NCI-H446 treated with DMSO at 0.1 percent for 48 hours (cell line): ENCODE results near the gene KYAT1.

Experiments
- DNase-seq: peaks from one replicate; lab custom pipeline; 2025; lab: John Stamatoyannopoulos, UW

Gene KYAT1

DNA sequence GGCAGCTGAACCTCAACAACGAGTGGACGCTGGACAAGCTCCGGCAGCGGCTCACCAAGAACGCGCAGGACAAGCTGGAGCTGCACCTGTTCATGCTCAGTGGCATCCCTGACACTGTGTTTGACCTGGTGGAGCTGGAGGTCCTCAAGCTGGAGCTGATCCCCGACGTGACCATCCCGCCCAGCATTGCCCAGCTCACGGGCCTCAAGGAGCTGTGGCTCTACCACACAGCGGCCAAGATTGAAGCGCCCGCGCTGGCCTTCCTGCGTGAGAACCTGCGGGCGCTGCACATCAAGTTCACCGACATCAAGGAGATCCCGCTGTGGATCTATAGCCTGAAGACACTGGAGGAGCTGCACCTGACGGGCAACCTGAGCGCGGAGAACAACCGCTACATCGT is 26.6 kb upstream of the KYAT1 start:
- DNase-seq: no peak

DNA sequence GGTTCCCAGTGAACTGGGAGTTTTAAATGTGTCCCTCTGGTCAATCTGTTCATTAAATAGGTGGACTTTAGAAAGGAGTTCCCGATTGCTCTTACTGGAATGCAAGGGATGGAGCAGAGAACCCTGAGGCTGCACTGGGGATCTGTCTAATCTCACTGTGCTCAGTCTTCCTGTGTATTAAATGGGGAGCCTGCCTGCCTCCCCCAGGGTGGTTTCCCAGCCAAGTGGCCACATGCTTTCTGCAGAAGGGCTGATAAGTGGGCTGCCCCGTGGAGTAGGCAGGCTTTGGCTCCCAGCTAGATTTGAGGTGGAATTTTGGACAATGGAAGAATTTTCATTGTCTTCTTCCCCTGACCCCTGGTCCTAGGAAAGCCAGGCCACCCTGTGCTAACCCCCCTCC is 25.0 kb upstream of the KYAT1 start:
- DNase-seq: no peak

DNA sequence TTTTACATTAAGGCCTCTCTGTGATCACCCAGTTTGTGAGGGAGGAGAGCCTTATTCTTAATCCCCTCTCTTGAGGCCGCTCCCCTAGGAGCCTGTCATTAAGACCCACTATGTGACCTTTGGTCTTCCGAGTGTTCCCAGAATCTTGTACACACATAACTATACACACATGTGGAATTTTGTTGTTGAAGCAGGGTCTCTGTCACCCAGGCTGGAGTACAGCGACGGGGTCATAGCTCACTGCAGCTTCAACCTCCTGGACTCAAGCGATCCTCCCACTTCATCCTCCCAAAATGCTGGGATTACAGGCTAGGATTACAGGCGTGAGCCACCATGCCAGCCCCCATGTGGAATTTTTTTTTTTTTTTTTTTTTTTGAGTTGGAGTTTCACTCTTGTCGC is 24.2 kb upstream of the KYAT1 start:
- DNase-seq: no peak

DNA sequence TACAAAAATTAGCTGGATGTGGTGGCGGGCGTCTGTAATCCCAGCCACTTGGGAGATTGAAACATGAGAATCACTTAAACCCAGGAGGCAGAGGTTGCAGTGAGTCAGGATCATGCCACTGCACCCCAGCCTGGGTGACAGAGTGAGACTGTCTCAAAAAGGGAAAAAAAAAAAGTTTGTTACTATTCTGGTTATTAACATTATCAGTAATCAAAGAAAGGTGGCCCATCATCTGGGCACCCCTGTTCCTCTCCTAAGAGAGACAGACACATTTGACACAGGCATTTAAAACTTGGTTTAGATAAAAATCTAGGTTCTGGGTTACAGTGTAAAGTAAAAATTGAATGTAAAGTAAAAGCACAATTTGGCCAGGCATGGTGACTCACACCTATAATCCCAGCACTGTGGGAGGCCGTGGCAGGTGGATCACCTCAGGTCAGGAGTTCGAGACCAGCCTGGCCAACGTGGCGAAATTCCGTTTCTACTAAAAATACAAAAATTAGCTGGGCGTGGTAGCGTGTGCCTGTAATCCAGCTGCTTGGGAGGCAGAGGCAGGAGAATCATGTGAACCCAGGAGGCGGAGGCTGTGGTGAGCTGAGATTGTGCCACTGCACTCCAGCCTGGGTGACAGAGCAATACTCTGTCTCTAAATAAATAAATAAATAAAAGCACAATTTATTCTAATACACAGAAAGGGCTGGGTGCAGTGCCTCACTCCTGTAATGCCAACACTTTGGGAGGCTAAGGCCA is 22.3 kb upstream of the KYAT1 start:
- no peak for DNase-seq

DNA sequence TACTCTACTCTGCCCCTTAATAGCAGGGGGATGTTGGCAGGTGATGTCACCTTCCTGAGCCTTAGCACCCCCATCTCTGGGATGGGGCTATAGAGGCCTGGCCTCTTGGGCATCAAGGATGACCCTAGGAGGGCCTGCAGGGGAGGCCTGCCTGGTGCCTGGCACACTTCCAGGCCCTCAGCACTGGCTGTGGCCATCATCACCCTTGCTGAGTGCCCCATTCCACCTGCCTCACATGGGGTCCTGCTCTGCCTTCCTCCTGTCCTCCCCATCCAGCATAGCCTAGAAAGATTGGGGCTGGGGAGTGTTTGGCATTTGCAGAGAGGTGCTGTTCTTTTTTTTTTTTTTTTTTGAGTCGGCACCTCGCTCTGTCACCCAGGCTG is 21.3 kb upstream of the KYAT1 start:
- DNase-seq: no peak

DNA sequence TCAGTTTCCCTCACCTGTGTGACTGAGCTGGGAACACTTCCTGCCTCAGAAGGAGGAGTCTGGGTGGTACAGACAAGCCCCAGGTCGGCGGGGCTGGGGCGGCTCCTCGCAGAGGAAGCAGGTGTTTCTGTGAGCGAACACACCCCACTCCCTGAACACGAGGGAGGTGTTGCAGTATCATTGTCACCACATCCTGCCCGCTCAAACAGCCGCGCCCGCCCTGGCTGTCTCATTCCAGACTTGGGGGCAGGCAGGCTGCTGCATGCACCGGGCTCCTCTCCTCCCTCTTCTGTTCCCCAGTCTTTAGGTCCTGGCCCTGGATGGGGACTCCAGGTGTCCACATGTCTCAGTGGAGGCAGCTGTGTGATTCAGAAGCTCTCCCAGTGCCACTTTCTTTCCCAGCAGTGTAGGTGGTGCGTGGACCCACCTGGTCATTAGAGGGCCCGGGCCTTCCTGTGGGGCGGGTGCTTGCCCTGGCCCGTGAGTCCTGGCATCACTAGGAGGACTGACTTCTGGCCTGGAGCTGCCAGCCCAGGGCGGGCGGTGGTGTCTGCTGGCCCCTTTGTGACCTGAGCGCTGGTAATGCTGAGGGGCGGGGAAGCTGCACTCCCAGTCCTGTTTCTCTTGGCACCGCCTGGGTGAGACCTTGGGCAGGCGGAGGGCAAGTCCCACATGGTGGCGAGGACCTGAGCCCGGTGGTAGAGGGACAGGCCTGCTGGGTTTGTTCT is 20.8 kb upstream of the KYAT1 start:
- no peak for DNase-seq

DNA sequence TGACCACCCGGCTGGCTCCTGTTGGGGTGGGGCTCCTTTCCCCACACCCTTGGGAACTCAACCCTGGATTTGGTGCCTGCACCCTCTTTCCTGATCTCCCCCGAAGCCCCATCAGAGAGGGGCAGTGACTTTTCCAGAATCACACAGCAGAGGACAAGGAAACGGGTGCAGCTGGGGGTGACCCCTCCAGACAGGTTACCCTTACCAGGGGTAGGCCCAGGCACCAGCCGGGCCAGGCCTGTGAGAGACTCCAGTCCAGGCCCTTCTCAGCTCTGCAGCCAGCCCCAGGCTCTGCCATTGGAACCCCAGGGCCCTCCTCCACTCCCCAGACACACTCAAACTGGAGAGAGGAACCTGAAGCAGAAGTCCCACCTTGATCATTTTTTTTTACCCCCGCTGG is 20.1 kb upstream of the KYAT1 start:
- DNase-seq: no peak

DNA sequence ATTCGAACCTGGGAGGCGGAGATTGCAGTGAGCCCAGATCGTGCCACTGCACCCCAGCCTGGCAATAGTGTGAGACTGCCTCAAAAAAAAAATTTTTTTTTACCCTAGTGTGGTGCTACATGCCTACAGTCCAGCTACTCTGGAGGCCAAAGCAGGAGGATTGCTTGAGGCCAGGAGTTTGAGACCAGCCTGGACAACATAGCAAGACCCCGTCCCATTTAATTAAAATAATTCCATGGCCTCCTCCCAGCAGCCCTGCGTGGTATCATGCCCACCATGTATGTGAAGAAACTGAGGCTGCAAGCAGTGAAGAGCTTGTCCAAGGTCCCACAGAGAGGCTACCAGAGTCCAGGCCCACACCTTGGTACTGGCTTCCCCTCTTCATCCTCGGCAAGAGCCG is 19.6 kb upstream of the KYAT1 start:
- no peak for DNase-seq

DNA sequence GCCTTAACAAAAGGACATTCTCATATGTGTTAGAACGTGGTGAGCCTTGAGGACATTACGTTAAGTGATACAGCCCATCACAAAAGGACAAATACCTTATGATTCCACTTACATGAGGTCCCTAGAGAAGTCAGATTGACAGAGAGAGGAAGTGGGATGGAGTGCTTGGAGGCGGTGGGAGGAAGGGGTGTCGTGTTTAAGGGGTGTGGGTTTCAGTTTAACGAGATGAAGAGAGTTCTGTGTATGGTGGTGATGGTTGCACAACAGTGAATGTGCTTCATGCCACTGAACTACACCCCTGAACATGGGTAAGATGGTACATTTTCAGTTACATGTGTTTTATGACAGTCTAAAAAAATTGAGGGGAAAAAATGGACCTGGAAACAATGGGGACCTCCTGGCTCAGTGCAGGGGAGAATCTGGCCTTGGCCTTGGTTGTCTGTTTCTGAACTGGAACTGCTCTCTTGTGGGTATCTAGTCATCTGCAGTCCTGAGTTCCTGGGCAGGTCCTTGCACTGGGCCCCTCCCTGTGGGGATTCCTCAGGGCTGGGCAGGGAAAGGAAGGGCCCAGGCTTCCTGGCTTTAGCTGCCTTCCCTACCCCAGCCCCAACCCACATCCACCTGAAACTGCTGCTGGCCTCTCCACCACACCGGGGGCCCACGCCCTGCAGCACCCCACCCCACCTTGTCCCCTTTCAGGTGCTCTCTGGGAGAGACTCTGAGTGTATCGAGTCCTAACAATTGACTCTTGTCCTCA is 18.0 kb upstream of the KYAT1 start:
- no peak for DNase-seq

DNA sequence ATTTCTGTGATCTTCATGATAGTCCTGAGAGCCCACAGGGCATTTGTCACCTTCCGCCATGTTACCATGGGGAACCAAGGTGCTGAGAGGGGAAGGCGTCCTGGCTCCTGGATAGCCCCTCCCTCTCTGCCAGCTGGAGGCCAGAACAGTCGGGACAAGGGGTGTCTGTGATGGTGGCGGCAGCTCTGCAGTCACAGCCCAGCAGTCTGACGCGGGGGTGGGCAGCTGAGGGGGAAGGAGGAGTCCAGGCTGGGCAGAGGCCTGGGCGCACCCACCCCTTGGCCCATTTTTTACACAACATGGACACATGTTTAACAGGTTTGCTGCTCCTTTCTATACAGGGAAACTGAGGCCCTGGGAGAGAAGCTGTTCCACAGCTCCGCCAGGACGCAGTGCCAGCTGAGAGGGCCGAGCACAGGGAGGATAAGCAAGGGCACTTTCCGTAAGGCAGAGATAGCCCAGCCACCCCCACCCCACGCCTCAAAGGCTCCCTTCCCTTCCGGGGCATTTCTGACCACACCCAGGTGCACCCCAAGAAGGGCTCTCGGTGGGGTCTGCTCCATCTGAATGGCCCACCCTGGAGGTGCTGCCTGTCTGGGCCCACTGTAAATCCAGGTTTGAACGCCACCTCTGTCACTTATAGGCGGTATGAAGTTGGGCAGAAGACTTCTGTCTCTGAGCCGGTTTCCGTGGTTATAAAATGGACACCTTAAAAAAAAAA is 17.3 kb upstream of the KYAT1 start:
- no peak for DNase-seq

DNA sequence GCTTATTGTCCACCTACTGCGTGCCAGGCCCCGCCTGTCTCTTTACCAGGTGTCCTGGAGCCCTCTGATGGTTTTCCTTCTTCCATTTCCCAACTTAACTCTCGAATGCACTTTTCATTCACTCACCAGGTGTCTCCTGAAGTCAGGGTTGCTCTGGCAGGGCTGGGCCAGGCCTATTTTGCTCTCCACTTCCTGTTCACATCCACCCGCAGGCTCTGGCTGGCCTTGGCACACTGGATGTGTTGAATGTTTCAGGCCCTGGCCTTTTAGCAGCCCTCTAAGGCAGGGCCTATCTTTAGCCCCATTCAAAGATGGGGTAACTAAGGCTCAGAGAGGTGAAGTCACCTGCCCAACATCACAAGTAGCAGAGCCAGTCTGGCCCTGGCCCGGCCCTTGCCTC is 16.6 kb upstream of the KYAT1 start:
- no peak for DNase-seq

DNA sequence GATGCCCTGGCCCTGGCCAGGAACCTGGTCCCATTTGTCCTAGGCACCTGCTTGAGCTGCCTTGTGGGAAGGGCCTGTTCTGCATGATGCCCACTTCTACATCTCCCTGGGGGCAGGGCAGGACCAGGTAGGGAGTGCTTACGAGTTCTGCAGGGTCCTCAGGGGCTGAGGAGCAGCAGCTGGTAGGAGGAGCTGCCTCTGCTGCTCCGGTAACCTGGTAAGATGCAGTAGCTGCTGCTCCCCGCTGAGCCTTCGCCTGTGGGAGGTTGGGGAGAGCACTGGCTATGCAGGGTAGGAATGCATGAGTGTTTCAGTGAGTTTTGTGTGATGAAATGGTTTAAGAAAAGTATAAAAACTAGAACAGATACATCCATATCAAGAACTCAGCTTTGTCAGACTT is 13.8 kb upstream of the KYAT1 start:
- DNase-seq: no peak

DNA sequence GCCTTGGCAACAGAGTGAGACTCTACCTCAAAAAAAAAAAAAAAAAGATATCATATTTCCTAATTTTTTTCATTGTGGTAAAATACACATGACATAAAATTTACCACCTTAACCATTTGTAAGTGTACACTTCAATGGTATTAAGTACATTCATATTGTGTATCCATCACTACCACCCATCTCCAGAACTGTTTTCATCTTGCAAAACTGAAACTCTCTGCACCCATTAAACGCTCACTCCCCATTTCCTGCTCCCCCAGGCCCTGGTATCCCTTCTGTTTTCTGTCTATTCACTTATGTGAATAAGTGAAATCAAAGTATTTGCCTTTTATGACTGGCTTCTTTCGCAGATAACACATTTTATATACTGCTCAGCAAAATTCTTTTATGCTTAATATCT is 13.0 kb upstream of the KYAT1 start:
- no peak for DNase-seq

DNA sequence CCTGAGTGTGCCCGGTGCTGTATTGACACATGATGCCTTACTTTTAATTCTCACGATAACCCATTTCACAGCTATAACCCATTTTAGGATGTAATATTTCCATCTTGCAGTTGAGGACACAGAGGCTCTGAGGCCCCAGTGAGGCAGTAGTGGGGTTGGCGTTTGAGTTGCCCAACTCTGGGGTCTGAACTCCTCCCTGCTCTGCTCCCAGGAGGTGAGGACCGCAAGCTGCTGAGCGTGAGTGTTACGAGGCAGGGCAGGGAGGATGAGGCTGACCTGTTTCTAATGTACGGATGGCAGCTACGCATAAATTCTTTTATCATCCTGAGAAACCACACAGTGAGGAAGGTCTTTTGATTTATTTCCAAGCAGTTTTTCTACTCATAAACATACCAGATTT is 11.6 kb upstream of the KYAT1 start:
- no peak for DNase-seq

DNA sequence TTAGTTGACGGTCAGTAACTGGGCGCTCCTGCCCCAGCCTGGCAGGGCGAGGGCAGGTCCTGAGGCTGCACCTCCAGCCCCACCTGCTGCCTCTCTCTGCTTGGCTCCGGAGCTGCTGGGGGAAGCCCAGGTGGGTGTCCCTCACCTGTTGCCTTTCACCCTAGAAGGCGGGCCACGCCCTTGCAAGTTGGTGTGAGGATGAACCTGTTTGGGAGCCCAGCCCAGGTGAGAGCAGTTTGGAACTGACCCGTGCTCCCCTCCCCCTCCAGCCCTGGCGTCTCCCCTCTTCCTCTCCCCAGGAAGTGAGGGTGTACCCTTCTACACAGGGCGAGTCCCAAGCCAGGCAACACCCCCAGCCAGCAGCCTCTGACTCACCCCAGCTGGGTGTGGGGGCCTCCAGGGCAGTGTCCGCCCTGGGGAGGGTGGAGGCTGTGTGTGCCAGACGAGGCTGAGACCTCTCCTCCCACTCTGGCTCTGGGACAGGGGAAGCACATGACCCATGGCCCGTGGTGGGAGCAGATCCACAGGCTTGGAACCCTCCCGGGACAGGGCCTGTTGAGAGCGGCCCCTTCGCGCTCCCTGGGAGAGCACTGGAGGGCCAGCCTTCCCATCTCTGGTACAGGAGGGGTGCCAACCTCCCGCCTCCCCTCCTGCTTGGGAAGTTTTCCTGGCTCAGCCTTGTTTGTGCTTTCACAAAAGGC is 10.6 kb upstream of the KYAT1 start:
- DNase-seq: no peak

DNA sequence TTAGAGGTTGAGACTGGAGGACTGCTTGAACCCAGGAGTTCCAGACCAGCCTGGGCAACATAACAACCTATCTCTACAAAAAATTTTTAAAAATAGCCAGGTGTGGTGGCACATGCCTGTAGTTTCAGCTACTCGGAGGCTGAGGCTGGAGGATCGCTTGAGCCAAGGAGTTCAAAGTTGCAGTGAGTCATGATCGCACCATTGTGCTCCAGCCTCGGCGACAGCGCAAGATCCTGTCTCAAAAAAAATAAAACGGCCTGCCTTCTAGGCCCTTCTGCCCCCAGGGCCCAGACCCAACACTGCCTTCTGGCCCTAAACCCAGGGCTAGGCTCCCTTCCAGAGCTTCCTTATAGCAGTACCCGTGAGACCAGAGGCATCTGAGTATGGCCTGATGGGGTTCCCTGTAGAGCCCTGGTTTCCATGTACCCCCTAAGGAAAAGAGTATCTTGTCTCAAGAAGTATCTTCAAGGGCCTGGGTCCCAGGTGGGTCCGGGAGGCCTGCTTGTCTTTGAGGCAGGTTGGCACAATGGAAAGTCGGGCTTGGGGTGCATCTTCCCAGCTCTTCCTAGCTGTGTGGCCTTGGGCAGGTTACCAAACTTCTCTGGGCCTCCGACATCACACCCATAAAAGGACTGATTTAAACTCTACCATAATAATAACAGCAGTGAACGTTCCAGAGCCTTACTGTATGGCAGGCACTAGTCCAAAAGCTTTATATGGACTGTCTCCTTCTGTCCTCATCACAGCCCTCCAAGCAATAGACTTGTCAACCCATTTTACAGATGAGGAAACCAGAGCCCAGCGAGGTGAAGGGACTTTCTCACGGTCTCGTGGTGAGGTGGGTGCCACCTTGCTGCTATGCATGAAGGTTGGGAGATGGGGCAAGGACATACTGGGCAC is 9.8 kb upstream of the KYAT1 start:
- no peak for DNase-seq

DNA sequence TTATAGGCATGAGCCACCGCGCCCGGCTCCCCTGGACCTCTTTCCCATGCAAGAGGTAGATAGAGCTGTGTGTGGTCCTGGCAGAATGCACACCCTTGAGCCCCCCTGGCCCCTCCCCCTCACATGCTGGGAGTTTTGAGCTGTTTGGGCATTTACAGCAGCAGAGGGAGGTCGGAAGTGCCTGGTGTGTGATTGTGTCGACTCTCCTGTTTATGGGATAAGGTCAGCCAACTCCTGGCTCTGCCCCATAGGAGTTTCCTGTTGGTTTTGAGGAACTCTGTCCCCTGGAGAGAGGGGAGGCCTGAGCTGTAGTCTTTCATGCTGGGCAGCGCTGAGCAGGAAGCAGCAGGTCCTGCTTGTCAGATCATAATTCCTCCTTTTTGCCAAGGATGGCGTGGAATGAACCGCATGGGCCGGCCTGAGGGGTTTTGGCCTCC is 6.2 kb upstream of the KYAT1 start:
- no peak for DNase-seq

DNA sequence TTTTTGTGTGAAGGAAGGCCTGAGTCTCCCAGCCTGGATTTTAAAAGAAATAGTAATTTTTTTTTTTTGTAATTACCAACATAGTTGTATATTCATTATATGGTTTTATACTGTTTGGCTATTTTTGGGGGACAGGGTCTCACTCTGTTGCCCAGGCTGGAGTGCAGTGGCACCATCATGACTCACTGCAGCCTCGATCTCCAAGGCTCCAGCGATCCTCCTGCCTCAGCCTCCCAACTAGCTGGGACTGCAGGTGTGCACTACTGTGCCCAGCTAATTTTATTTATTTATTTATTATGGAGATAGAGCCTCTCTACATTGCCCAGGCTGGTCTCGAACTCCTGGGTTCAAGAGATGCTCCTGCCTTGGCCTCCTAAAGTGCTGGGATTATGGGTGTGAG is 5.3 kb upstream of the KYAT1 start:
- DNase-seq: no peak

DNA sequence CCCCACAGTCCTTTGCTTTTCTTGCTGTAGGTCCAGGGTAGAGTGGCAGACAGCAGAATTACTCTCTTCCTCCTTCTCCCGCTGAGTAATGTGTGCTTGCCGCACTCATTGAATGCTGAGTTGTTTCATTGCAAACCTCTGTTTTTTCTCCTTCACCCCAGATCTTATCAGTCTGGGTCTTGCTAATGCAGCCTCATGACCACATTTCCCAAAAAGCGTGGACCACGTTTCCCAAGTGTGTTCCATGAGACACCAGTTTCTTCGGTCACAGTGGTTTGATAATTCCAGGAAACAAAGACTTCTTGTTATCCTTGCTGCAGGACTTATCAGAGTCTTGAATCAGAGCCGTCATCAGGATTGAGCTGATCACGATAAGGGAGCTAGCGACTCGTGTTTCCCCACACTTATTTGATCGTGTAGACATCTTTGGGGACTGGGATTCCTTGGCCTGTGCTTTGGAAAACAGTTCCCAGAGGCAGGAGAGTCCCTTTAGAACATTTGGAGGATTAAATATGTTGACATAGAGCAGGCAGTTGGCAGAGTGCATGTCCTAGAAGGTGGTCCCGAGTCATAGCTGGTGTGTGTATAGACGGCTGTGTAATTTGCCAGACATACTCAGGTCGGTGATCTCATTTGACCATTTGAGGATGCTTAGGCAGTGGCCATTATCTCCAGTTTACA is 4.6 kb upstream of the KYAT1 start:
- DNase-seq: no peak

DNA sequence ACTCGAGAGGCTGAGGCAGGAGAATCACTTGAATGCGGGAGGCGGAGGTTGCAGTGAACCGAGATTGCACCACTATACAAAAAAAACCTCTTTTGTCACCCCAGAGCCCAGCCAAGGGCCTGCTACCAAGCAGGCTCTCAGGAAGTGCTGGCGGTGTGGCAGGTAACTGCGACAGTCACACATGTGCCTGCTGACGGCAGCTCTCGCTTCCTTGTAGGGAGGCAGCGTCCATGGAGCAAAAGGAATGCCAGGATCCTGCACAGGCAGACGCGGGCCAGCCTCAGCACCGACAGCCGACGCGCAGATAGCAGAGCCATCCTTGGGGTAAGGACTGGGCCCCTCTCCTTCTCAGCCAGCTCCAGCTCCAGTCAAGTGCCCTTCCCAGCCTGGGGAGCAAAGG is 4.0 kb upstream of the KYAT1 start:
- no peak for DNase-seq
